Measurements from ENCODE around the gene SACS. TPM values are rescaled to one million over a fixed set of nuclear protein-coding genes. Genes with fewer than 3 reads are reported as not detected.

The SACS gene
- total and polyA plus RNA-seq, 2 of the 8 experiments (the other 6 are each of a cell fraction or from before 2014, with no cell fraction given): 11.0 to 54.2 TPM

DNA sequence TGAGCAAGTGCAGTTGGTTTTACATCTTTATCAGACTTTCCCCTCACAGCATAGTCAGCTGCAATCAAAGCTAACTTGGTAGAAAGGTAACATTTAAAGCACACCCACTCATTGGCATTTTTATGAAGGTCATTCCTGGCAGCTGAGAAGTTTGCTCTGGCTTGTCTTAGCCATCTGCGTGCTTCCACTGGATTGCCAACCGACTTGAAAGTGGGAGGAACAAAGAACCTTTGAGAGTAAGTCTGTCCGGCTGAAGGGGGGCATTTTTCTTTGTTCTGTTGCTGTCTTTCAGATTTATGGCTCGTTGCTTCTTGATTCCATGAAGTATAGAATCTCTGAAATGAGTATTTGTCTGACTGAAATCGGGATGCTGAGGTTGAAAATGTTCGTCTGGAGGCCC, 103.1 kb downstream of the SACS start:
- Histone ChIP-seq H4K91ac (replicated peaks; ENCODE audit: insufficient read length, low read length) (no peak overlapping the region), H2BK15ac (ENCODE audit: low read length) (no peak overlapping the region), H2BK120ac (replicated peaks; ENCODE audit: low read depth, low read length) (no peak overlapping the region), H3K4me2 (ENCODE audit: insufficient read depth in 1 of 2, low read depth in 2 of 2, low read length in 2 of 2) (no peak overlapping the region), H2AFZ (ENCODE audit: low read length) (no peak overlapping the region), H3K79me1 (ENCODE audit: low read depth, low read length) (no peaks in the 10 kb centered on the region), H3K79me2 (ENCODE audit: control insufficient read depth in 1 of 2, insufficient read depth in 2 of 2, low read length in 2 of 2) (no peaks in the 10 kb centered on the region), H4K20me1 (replicated peaks in 1 of 2; ENCODE audit: control insufficient read depth in 1 of 2, insufficient read depth in 2 of 2, low read length in 2 of 2) (no peaks in the 10 kb centered on the region), H3K9me3 (ENCODE audit: insufficient read depth in 2 of 2, low read depth in 1 of 2, low read length in 1 of 2) (peaks cover 32 to 41% of the 10 kb centered on the region in 2 experiments; a peak in 3 of 4 replicates), H2BK12ac (ENCODE audit: low read depth, low read length) (no peak overlapping the region), H3K18ac (ENCODE audit: extremely low read depth, low read length) (no peak overlapping the region), H3K56ac (replicated peaks; ENCODE audit: insufficient read length, low read depth, low read length) (no peak overlapping the region), H2AK5ac (ENCODE audit: low read depth, low read length) (no peak overlapping the region), H3K36me3 (ENCODE audit: control insufficient read depth in 2 of 4, insufficient read depth in 4 of 4, low read length in 3 of 4) (peaks cover 0 to 47% (median 6%) of the 10 kb centered on the region in 4 experiments; a peak in 3 of 8 replicates), H4K5ac (ENCODE audit: insufficient read length, low read depth, low read length) (no peak overlapping the region), H3K4ac (replicated peaks; ENCODE audit: insufficient read length, low read depth, low read length) (no peak overlapping the region), H3K4me1 (replicated peaks in 1 of 4; ENCODE audit: control insufficient read depth in 3 of 4, insufficient read depth in 4 of 4, low read length in 3 of 4) (no peaks in the 10 kb centered on the region), H2BK5ac (ENCODE audit: low read depth, low read length) (no peak overlapping the region), H3K27me3 (replicated peaks in 1 of 4; ENCODE audit: control insufficient read depth in 3 of 4, extremely low read depth in 1 of 4, insufficient read depth in 3 of 4, low read length in 3 of 4) (peaks cover 0 to 1% (median 0%) of the 10 kb centered on the region in 4 experiments; a peak in 1 of 7 replicates), H3K27ac (ENCODE audit: low read depth, low read length) (no peak overlapping the region), H2BK20ac (ENCODE audit: low read length) (no peak overlapping the region), H3K4me3 (ENCODE audit: extremely low read depth in 1 of 4, insufficient read depth in 2 of 4, low read depth in 3 of 4, low read length in 4 of 4) (no peak overlapping the region), H4K8ac (ENCODE audit: extremely low read depth, insufficient read depth, low read length) (no peak overlapping the region), H3K23ac (ENCODE audit: insufficient read length) (no peak overlapping the region), H3K9ac (replicated peaks in 1 of 4; ENCODE audit: extremely low read depth in 1 of 4, low read depth in 3 of 4, low read length in 3 of 4) (no peak overlapping the region), H3K14ac (ENCODE audit: insufficient read length) (no peak overlapping the region), H3K23me2 (ENCODE audit: low read depth, low read length) (no peaks in the 10 kb centered on the region)
- ChIA-PET POLR2A (ENCODE audit: partially characterized antibody) (interaction anchor here (0.7 kb wide), 1 partner anchor 113 kb away, joined by 3 read pairs; no protein-coding TSS in a partner anchor), CTCF (ENCODE audit: partially characterized antibody) (no interaction called here)
- no peak for DNase-seq (ENCODE audit: low read depth in 1 of 2, low spot score in 2 of 2)
- WGBS, 2 experiments (ENCODE audit: extremely low coverage in 1 of 2, insufficient coverage in 1 of 2, insufficient read length in 1 of 2, insufficient replicate concordance in 2 of 2, low coverage in 1 of 2, low lambda C conversion rate in 2 of 2, missing lambda C conversion rate in 1 of 2): 95% methylated on average over 6 of the region's 6 CpGs; no CpG with 5 or more reads in 1 of the 2 experiments
- no peak for FAIRE-seq
- TF ChIP-seq SIX5 (IDR thresholded peaks at IDR 0.05; ENCODE audit: low read depth, low read length): no peak
- no peak for TF ChIP-seq FOSL1 (IDR thresholded peaks at IDR 0.05; ENCODE audit: insufficient read depth, low read depth, low read length)
- TF ChIP-seq, protein P1, sequence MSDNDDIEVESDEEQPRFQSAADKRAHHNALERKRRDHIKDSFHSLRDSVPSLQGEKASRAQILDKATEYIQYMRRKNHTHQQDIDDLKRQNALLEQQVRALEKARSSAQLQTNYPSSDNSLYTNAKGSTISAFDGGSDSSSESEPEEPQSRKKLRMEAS (IDR thresholded peaks at IDR 0.05): no peak

Measured in H1 (cell line).